ENCODE data around the gene PSORS1C1. TPM values are rescaled to one million over a fixed set of nuclear protein-coding genes. Genes with fewer than 3 reads are reported as not detected.
"Not testable (repeated sequence)": the region's sequence is repeated elsewhere in the genome, so short reads cannot be mapped to it uniquely, and the experiment has no call there.

PSORS1C1 gene
- not detected in 2 replicates for total RNA-seq (2014; rRNA removed; shearing (Covaris generic))
- 0.11 TPM in 1 of 2 replicates, not detected in the other for polyA plus RNA-seq (2015; cell fraction: cytosol; rRNA removed)
- polyA plus RNA-seq (2015; cell fraction: nucleus; rRNA removed), result 0.09 and 1.6 TPM in 2 replicates

DNA sequence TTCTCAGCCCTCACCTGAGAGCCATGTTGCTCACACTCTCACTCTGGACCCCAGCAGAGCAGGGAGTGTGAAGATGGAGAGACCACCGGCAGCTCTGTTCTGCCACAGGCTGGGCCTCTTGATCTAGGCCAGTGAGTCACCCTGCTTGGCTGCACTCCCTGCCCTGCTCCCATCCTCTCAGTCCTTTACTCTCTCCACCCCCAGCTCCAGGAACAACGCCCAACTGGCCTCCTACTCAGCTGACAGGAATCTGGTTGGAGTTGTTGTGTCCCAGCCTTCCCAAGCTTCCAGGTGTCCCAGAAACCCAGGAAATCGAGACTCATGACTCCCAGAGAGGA is at the start of gene PSORS1C1:
Gene PSORS1C1 (plus strand): TSS at position 260 of the 338 bp plus-strand sequence. CDS start 14,833 bp downstream, outside the sequence.
- in situ Hi-C loops (cut with HindIII; ENCODE audit: low pct_unique_long_range_greater_than_20kb, low sequenced_read_pairs), result no loop called here
- peak; percentile 19 for DNase-seq (ENCODE audit: low read depth, low spot score)

DNA sequence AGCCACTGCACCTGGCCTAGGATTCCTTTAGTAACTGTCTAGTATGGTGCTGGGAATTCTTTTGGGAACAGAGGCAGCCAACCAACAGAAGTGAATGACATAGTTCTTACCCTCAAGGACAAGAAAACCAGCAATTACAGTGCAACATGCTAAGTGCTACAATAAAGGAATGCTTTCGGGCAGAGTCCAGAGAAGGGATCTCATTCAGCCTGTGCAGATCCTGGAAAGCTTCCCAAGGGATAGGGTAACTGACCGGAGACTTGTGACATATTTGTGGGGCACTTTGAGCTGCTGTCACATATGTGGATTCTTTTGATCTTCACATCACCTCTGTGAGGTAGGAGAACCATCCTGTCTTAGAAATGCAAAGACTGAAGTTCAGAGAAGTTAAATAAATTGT is 49.0 kb upstream of the PSORS1C1 start:
- in situ Hi-C loops (cut with HindIII; ENCODE audit: low pct_unique_long_range_greater_than_20kb, low sequenced_read_pairs), result no loop called here
- DNase-seq (ENCODE audit: low read depth, low spot score), result no peak

DNA sequence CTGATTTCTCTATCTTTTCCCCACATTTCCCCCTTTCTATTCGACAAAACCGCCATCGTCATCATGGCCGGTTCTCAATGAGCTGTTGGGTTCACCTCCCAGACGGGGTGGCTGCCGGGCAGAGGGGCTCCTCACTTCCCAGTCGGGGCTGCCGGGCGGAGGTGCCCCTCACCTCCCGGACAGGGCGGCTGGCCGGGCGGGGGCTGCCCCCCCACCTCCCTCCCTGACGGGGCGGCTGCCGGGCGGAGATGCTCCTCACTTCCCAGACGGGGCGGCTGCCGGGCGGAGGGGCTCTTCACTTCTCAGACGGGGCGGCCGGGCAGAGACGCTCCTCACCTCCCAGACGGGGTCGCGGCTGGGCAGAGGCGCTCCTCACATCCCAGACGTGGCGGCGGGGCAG is 47.6 kb upstream of the PSORS1C1 start:
- DNase-seq (ENCODE audit: low read depth, low spot score); in situ Hi-C loops (cut with HindIII; ENCODE audit: low pct_unique_long_range_greater_than_20kb, low sequenced_read_pairs): not testable (repeated sequence)

- in situ Hi-C loops (cut with HindIII; ENCODE audit: low pct_unique_long_range_greater_than_20kb, low sequenced_read_pairs); DNase-seq (ENCODE audit: low read depth, low spot score): not testable (repeated sequence)
Measured at GRCh38 chr6:31067891-31068668, 46.5 kb upstream of the PSORS1C1 start.

DNA sequence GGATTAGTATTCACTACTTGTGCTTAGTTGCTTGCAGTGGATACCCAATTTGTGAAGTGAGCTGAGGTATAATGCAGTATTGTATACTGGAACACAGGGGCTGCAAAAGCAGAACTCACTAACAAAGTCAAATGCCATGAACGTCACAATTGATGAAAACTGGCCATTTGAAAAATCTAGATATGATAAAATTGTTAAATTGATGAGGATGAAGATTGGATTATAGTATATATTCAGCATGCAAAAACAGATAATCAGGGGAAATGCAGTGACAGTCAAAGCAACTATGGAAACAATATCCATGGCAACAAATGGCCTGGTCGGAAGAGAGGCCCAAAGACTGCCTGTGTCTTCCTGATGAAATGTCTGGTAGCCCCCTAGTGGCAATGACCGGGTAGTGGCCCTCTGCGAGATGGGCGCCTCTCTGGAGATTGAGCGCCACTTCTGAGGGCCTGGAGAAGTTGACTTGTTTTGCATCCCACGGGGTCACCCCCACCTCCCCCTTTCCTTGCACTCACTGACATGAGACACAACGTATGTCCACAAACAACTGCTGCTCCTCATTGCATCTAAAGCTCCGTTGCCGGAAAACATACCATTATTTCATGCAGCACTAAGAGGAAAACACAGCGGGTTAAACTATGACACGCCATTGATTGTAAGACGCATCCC is 45.8 kb upstream of the PSORS1C1 start:
- DNase-seq (ENCODE audit: low read depth, low spot score), result peak; percentile 89
- in situ Hi-C loops (cut with HindIII; ENCODE audit: low pct_unique_long_range_greater_than_20kb, low sequenced_read_pairs), result no loop called here

- DNase-seq (ENCODE audit: low read depth, low spot score), result peak; percentile 78
- in situ Hi-C loops (cut with HindIII; ENCODE audit: low pct_unique_long_range_greater_than_20kb, low sequenced_read_pairs), result no loop called here
Measured at GRCh38 chr6:31070711-31071197, 43.8 kb upstream of the PSORS1C1 start.

DNA sequence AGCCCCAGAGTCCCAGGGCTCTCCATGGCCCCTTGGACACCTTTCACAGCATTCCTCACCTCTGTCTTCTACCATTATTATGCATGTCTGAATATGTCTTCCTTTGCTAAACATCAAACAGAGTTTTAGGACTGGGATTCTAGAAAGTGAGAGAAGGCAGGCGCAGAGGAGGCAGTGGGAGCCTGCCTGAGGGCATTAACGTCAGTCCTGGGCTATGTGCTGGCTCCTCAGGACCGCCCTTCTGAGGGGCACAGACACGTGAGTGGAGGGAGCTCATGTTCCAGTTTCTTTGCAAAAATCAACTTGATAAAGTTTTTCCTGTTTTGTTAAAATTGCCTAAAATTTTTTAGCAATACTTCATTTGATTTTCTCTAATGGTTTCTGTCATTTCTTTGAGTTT is 40.2 kb upstream of the PSORS1C1 start:
- DNase-seq (ENCODE audit: low read depth, low spot score), result no peak
- in situ Hi-C loops (cut with HindIII; ENCODE audit: low pct_unique_long_range_greater_than_20kb, low sequenced_read_pairs), result no loop called here

DNA sequence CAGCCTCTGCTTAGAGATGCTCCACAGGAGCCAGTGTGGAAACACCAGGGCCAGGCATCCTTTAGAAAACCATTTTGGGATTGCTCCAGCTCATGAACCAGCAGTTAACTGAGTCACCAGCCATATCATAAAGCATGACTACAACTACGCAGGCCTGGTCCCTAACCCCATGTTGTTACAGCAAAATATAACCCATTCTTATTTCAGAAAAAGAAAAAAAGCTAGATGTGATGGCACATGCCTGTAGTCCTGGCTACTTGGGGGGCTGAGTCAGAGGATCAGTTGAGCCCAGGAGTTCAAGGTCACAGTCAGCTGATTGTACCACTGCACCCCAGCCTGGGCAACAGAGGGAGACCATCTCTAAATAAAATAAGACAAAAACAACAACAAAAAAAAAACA is 39.1 kb upstream of the PSORS1C1 start:
- DNase-seq (ENCODE audit: low read depth, low spot score), result no peak

GRCh38 chr6:31076611-31077010 is 38.0 kb upstream of the PSORS1C1 start:
- in situ Hi-C loops (cut with HindIII; ENCODE audit: low pct_unique_long_range_greater_than_20kb, low sequenced_read_pairs), result no loop called here

More for the DNA sequence above, 39.1 kb upstream of the PSORS1C1 start:
- in situ Hi-C loops (cut with HindIII; ENCODE audit: low pct_unique_long_range_greater_than_20kb, low sequenced_read_pairs), result no loop called here

DNA sequence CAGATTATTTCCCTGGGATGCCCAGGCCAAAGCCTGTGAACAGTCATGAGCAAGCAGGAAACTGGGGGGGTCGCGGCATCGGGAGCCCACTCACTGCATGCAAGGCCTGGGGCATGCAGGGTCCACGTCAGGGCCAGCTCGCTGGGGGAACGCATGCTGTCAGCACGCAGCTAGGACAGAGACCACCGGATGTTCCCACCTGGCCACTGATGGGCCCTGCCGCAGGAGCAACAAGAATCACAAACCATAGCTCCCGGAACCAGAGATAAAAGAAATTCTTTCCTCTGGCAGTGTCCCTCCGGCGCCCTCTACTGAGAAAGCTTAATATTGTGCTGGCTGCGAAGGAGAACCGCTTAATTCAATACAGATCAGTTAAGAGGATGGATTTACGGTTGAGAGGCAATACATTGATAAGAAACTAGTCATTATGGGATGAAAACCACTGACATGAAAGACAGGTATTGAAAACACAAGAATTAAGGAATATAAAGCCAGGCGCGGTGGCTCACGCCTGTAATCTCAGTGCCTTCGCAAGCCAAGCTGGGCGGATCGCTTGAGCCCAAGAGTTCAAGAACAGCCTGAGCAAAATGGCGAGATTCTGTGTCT is 34.8 kb upstream of the PSORS1C1 start:
- peak; percentile 77 for DNase-seq (ENCODE audit: low read depth, low spot score)
- in situ Hi-C loops (cut with HindIII; ENCODE audit: low pct_unique_long_range_greater_than_20kb, low sequenced_read_pairs), result no loop called here

More at GRCh38 chr6:31076611-31077010, 38.0 kb upstream of the PSORS1C1 start:
- DNase-seq (ENCODE audit: low read depth, low spot score), result no peak

- no peak for DNase-seq (ENCODE audit: low read depth, low spot score)
- in situ Hi-C loops (cut with HindIII; ENCODE audit: low pct_unique_long_range_greater_than_20kb, low sequenced_read_pairs), result no loop called here
Measured at GRCh38 chr6:31081872-31082271, 32.7 kb upstream of the PSORS1C1 start.

DNA sequence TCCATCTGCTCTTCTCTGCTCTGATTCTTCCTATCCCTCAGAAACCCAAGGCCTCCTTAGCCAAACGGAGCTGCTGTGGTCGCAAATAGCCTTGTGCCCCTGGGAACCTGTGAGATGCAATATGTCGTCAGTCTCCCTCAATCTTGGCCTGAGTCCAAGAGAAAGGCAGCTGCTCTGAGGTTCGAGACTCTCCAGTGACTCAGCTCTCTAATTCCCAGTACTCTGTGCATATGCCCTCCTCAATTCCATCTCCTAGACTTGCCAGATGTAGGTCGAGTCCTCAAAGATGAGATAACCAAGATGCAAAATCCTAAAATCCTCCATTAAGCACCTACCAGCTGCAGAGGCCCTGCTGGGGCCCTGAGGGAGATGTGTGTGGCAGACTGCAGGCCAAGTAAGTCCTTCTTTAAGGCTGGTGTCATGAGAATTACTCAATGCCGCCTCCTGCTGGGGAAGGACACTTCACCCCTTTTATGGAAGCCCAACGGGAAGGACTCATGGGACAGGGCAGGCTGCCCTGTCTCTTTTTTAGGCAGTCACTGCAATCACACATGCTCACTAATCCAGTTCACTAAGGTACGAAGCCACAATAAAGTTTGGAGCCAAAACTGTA is 30.8 kb upstream of the PSORS1C1 start:
- in situ Hi-C loops (cut with HindIII; ENCODE audit: low pct_unique_long_range_greater_than_20kb, low sequenced_read_pairs), result no loop called here
- DNase-seq (ENCODE audit: low read depth, low spot score), result peak; percentile 80

GRCh38 chr6:31086788-31087440 is 27.7 kb upstream of the PSORS1C1 start:
- no peak for DNase-seq (ENCODE audit: low read depth, low spot score)
- in situ Hi-C loops (cut with HindIII; ENCODE audit: low pct_unique_long_range_greater_than_20kb, low sequenced_read_pairs), result no loop called here

GRCh38 chr6:31087494-31088089 is 27.0 kb upstream of the PSORS1C1 start:
- peak; percentile 90 for DNase-seq (ENCODE audit: low read depth, low spot score)
- in situ Hi-C loops (cut with HindIII; ENCODE audit: low pct_unique_long_range_greater_than_20kb, low sequenced_read_pairs), result no loop called here

- in situ Hi-C loops (cut with HindIII; ENCODE audit: low pct_unique_long_range_greater_than_20kb, low sequenced_read_pairs), result no loop called here
- no peak for DNase-seq (ENCODE audit: low read depth, low spot score)
Measured at GRCh38 chr6:31090275-31090972, 24.2 kb upstream of the PSORS1C1 start.

GRCh38 chr6:31090973-31091364 is 23.6 kb upstream of the PSORS1C1 start:
- DNase-seq (ENCODE audit: low read depth, low spot score), result no peak
- in situ Hi-C loops (cut with HindIII; ENCODE audit: low pct_unique_long_range_greater_than_20kb, low sequenced_read_pairs), result no loop called here
